GM18526 (cell line): ENCODE results near the gene RPL26.

Experiments
- POLR2A ChIP-seq: IDR thresholded peaks from 3 replicates; pipeline ENCODE4 v1.6.1; 2011; ENCODE audit not compliant: insufficient read length; ENCODE audit errors: extremely low read depth

RPL26 gene

GRCh38 chr17:8353736-8354135, 29.3 kb downstream of the RPL26 start:
- TF ChIP-seq POLR2A: no peak

- no peak for TF ChIP-seq POLR2A
These were observed 32.7 kb downstream of the RPL26 start for GRCh38 chr17:8350339-8350738.

- TF ChIP-seq POLR2A: no peak
These were observed 36.9 kb downstream of the RPL26 start for GRCh38 chr17:8345951-8346665.

GRCh38 chr17:8345052-8345690, 37.8 kb downstream of the RPL26 start:
- no peak for TF ChIP-seq POLR2A

- no peak for TF ChIP-seq POLR2A
These were observed 41.5 kb downstream of the RPL26 start for GRCh38 chr17:8341456-8341855.

- TF ChIP-seq POLR2A: no peak
These were observed 43.5 kb downstream of the RPL26 start, which contains the start of gene ODF4 for GRCh38 chr17:8339540-8339939. Gene ODF4, plus strand, starts transcription at chr17:8339840. Its CDS starts 212 bp downstream, at chr17:8340052.

- TF ChIP-seq POLR2A: no peak
These were observed 44.2 kb downstream of the RPL26 start for GRCh38 chr17:8338753-8339140.

GRCh38 chr17:8337802-8338752, 44.9 kb downstream of the RPL26 start:
- no peak for TF ChIP-seq POLR2A

GRCh38 chr17:8333281-8333680, 49.7 kb downstream of the RPL26 start:
- TF ChIP-seq POLR2A: no peak

- no peak for TF ChIP-seq POLR2A
These were observed 50.3 kb downstream of the RPL26 start for GRCh38 chr17:8332688-8333087.

- no peak for TF ChIP-seq POLR2A
These were observed 50.9 kb downstream of the RPL26 start for GRCh38 chr17:8332128-8332527.
